ENCODE results near the gene ZSWIM3.

ZSWIM3 gene

GRCh38 chr20:45882469-45883099 lies 25.2 kb downstream of the ZSWIM3 start:
- TF ChIP-seq PATZ1 (CRISPR knock-in tag; IDR thresholded peaks at IDR 0.05; ENCODE audit: borderline replicate concordance), result no peak
- no peak for TF ChIP-seq TSHZ2 (CRISPR knock-in tag; IDR thresholded peaks at IDR 0.05)
- no peak for TF ChIP-seq ISL1 (CRISPR knock-in tag; IDR thresholded peaks at IDR 0.05)
- ATAC-seq, result no peak

GRCh38 chr20:45883100-45883469 lies 25.7 kb downstream of the ZSWIM3 start:
- no peak for TF ChIP-seq ZNF70 (CRISPR knock-in tag; IDR thresholded peaks at IDR 0.05)
- no peak for TF ChIP-seq ISL1 (CRISPR knock-in tag; IDR thresholded peaks at IDR 0.05)
- no peak for TF ChIP-seq RARB (CRISPR knock-in tag; IDR thresholded peaks at IDR 0.05)
- no peak for TF ChIP-seq GLIS3 (CRISPR knock-in tag; IDR thresholded peaks at IDR 0.05)
- no peak for TF ChIP-seq OSR1 (CRISPR knock-in tag; IDR thresholded peaks at IDR 0.05)
- no peak for TF ChIP-seq ZNF565 (CRISPR knock-in tag; conservative IDR thresholded peaks at IDR 0.05; ENCODE audit: low read depth)
- no peak for TF ChIP-seq PATZ1 (CRISPR knock-in tag; IDR thresholded peaks at IDR 0.05; ENCODE audit: borderline replicate concordance)
- TF ChIP-seq PPARA (CRISPR knock-in tag; IDR thresholded peaks at IDR 0.05; ENCODE audit: borderline replicate concordance), result no peak
- TF ChIP-seq CSDC2 (CRISPR knock-in tag; IDR thresholded peaks at IDR 0.05), result no peak
- no peak for TF ChIP-seq ZFP30 (CRISPR knock-in tag; IDR thresholded peaks at IDR 0.05)
- no peak for TF ChIP-seq ESRRG (CRISPR knock-in tag; IDR thresholded peaks at IDR 0.05)
- no peak for TF ChIP-seq POU6F1 (CRISPR knock-in tag; IDR thresholded peaks at IDR 0.05; ENCODE audit: borderline replicate concordance, low read depth)
- no peak for TF ChIP-seq TSHZ2 (CRISPR knock-in tag; IDR thresholded peaks at IDR 0.05)
- ATAC-seq, result no peak

- TF ChIP-seq ESRRG (CRISPR knock-in tag; IDR thresholded peaks at IDR 0.05) (no peak), PATZ1 (CRISPR knock-in tag; IDR thresholded peaks at IDR 0.05; ENCODE audit: borderline replicate concordance) (no peak), ZNF70 (CRISPR knock-in tag; IDR thresholded peaks at IDR 0.05) (no peak), SNAI2 (CRISPR knock-in tag; IDR thresholded peaks at IDR 0.05) (no peak), CREB5 (CRISPR knock-in tag; IDR thresholded peaks at IDR 0.05; ENCODE audit: low read depth) (no peak), GLIS3 (CRISPR knock-in tag; IDR thresholded peaks at IDR 0.05) (no peak)
- no peak for ATAC-seq
Observed at GRCh38 chr20:45886590-45887345, 29.4 kb downstream of the ZSWIM3 start.
